Midbrain (tissue), 1 donor: ENCODE measurements around the gene GATA6.

Experiments used
- DNase-seq: peaks from one replicate; lab custom pipeline; 2025; lab: John Stamatoyannopoulos, UW

Gene GATA6

DNA sequence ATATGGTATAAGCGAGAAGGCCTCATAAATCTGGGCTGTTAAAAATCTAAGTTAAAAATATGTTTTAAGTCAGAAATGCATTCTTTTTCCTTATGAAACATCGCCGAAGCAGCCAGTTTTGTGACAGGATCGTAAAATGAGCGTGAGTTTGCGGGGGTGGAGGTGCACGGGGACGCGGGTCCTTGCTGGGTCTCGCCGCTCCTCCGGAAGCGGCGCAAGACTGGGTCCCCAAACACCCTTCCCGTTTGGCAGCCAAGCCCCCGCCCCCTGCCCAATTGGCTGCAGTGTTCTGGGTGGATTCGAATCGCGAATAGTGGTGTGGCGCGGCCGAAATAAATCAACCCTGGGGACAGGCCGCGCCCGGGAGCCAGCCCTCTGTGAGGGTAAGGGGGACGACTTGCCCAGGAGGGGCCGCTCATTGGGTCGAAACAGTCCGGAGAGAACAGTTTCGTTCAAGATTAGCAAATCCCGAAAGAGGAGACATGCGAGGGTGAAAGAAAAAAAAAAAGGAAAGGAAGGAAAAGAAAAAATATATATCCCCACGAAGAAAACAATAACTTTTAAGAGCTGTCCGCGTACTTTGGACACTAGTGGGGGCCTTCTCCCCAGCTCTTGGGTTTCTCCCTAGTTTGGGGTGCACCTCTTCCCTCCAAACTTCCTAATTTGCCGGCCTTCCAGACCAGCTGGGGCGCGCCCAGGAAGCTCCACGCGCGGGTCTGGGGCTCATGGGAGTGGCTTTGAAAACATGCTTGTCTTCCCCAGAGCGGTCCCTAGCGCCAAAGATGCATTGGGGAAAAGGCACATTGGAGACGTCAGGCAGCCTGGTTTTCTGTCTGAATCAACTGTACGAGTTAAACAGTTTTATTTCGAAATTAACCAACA is 3.1 kb upstream of the GATA6 start:
- DNase-seq = no peak

- DNase-seq = no peak
Observed at GRCh38 chr18:22167091-22167470, 2.3 kb upstream of the GATA6 start.

- DNase-seq = no peak
Observed at GRCh38 chr18:22167471-22168241, 1.7 kb upstream of the GATA6 start.

GRCh38 chr18:22168360-22168921 is 948 bp upstream of the GATA6 start:
- DNase-seq = no peak

DNA sequence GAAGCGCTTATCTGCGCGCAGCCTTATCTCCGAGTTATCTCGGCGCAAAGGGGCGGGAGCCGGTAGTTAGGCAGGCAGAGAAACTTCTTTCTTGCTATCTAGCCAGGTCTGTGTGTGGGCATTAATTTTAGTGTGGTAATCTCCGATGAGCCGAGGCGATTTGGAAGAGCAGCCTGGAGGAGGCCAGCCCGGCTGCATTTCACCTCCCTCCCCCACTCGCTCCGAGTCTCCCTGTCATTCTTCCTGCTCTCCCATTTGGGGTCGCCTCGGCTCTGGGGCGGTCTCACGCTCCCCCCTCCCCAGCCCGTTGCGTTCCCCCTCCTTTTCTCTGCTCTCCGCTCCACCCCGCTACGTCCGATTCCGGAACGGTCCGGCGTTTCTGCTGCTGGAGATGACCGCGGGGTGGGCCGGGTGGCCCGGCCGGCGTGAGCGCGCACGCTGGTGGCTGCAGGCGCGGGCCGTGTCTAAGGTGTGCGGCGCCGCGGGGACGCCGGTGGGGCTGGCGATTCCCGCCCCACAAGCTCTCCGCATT is 566 bp downstream of the GATA6 start:
- DNase-seq = no peak

- DNase-seq = no peak
Observed at GRCh38 chr18:22170421-22171257, 1.2 kb downstream of the GATA6 start.

DNA sequence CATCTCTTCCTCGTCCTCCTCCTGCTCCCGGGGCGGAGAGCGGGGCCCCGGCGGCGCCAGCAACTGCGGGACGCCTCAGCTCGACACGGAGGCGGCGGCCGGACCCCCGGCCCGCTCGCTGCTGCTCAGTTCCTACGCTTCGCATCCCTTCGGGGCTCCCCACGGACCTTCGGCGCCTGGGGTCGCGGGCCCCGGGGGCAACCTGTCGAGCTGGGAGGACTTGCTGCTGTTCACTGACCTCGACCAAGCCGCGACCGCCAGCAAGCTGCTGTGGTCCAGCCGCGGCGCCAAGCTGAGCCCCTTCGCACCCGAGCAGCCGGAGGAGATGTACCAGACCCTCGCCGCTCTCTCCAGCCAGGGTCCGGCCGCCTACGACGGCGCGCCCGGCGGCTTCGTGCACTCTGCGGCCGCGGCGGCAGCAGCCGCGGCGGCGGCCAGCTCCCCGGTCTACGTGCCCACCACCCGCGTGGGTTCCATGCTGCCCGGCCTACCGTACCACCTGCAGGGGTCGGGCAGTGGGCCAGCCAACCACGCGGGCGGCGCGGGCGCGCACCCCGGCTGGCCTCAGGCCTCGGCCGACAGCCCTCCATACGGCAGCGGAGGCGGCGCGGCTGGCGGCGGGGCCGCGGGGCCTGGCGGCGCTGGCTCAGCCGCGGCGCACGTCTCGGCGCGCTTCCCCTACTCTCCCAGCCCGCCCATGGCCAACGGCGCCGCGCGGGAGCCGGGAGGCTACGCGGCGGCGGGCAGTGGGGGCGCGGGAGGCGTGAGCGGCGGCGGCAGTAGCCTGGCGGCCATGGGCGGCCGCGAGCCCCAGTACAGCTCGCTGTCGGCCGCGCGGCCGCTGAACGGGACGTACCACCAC is 2.1 kb downstream of the GATA6 start:
- no peak for DNase-seq

DNA sequence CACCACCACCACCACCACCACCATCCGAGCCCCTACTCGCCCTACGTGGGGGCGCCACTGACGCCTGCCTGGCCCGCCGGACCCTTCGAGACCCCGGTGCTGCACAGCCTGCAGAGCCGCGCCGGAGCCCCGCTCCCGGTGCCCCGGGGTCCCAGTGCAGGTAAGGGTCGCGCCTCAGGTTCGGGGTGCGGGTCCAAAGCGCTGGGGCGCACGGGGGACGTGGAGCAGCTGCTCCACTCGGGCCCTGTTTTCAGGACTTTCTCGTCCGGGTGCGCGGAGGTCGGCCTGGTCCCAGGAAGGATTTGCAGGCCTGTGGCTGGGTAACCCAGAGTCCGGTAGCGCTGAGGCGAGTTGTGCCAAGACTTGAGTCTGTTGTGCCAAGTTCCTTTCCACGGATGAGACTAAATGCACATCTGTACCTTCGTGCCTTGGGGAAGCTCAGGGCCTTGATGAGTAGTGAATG is 2.8 kb downstream of the GATA6 start:
- no peak for DNase-seq

DNA sequence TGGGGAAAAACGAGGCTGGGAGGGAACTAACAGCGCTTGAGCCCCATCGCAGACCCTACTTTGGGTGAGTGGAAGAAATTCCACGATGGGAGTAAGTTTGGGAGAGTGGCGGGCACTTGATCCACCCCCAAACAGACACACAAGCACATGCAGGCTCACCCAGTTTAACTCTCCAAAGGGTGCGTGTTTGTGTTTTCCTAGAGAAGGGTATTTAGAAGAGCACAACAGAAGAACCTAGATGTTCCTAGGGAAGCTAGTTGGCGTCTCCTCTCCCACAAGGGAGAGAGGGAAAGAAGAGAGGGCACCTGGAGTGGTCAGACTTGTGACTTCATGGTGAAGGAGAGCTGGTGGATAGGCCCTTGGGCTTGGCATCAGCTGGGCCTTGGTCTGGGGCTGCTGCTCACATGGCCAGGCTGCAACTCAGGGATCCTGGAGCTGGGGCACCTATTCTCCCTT is 3.2 kb downstream of the GATA6 start:
- DNase-seq = no peak

- no peak for DNase-seq
Observed at GRCh38 chr18:22173221-22173927, 4.0 kb downstream of the GATA6 start.

DNA sequence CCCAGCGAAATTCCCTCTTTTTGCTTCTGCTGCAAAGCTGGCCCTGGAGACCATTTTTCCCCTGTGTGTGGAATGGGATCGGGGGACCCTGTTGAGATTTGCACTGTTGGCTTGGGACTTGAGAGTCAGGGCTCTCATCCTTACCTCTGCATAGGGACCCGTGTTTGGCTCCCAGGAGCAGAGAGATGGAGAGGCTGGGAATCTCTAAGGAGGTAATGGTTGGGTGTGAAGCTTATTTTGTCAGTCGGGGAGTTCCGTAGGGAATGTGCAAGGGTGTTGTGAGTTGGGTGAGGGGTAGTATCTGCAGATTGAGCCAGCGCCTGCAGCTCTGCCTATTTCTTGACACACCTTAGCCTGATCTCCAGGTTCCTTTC is 4.5 kb downstream of the GATA6 start:
- DNase-seq = no peak

DNA sequence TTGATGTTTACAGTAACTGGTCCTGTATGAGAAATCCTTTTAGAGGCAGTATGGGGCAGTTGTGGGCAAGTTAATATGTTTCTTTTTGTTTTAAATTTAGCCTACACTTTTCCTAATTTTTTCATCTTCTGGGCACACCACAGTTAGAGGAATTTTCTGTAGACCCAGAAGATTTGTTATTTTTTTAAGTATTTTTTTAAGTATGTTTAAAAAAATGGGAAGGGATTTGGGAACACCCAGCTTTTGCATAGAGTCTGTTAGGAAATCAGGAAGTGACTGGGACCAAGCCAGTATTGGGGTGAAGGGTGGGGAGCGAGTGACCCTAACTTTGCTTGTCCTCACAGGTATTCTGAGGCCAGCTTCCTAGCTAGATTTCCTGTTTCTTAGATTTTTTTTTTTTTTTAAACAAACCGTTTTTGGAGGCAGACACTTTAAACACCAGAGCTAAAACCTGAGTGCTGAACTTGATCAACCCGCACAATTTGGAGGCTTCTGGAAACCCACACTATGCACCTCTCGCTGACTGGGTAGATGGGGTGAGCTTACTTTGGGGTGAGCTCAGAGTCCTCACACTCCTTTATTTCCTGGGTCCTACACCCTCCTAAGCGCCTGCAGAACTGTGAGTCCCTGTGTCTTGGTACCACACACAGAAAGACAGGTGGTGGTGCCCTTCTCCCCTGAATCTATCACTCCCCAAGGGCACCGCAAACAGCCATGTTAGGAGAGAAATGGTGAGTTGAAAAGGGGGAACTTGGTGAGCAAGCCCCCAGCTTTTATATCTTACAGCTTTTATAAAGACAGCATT is 5.2 kb downstream of the GATA6 start:
- no peak for DNase-seq

DNA sequence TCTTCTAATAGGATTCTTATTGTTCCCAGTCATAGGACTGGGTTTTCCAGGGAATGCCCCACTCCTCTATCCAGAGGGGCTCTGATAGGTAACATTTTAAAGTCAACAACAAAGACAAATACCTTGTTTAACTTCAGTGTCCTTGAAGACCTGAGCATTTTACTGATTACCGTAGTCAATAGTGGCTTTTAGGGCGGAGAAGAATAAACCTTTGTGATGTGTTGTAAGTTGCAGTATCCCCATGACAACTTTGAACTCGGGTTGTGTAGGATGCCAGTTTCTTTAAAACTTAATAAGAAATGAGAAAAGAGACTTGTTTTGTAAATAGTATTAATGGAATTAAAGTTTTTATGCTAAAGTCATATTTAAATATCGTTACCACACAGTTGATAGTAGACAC is 6.0 kb downstream of the GATA6 start:
- DNase-seq = no peak

DNA sequence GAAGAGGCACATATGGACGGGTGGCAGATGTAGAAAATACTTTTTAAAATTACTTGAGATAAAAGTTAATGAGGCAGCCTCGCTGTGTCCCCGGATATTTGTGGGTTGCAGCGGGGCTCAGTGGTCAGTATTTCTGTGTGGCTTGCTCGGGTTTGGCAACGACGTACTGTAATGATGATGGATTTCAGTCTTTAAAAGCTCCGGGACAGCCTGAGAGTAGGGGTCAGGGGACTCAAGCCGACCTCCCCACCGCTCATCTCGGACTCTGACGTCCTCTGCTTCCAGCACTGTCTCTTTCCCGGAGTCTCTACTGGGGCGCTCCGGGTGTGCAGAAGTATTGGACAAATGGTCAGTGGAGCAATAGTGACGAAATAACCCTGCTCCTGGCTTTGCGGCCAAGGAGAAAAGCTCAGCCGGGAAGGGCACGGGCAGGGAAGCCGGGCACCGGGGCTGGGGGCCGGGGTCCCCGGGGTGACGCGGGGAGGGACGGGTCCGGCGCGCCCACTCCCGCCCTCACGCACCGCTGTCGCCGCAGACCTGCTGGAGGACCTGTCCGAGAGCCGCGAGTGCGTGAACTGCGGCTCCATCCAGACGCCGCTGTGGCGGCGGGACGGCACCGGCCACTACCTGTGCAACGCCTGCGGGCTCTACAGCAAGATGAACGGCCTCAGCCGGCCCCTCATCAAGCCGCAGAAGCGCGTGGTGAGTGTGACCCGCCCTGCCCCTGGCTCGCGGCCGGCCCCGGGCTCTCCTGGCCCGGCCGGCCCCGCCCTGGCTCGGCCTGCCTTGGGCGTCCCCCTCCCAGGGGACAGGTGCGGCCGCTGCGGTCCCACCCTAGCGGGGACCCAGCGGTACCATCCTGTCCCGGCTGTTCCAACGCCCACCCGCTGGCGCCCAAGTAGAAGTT is 7.3 kb downstream of the GATA6 start:
- no peak for DNase-seq

DNA sequence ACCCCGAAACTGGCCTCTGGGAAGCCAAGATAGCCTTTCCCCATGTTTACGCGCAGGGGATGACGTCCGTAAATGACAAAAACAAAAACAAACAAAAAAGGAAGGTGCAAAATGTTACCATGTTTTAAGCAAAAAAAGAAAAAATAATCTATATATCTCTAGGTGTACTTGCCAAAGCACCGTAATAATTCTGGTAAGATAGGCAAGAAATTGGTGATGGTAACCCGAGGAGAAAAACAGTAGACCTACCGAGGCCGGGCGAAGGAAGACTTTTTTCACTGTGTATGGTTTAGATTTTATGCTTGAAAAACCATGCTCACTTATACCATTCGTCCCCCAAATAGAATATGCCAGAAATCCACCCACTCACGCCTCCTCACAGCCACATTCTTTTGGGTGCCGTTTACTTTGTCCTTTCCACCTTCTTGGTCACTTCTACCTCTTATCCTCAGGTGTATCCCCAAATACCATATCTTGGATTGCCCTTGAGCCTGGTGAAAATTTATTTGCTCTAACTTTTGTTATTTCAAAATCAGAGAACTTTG is 8.0 kb downstream of the GATA6 start:
- no peak for DNase-seq

DNA sequence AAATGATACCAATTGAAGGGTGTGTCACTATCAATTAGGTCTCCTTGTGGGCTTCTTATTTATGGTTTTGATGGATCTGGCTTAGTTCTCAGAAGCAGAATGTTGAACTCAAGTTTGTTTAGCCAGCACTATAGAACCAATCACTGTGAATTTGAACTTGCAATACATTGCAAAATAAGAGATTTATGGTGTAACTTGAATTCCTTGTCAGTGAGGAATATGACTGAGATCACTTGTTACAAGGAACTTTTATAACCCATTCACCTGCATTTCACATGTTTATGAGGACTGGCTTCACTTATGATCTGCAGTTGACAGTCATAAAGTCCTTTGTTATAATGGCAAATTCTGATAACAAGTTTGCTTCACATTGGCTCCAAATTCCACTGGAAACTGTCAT is 9.8 kb downstream of the GATA6 start:
- no peak for DNase-seq

DNA sequence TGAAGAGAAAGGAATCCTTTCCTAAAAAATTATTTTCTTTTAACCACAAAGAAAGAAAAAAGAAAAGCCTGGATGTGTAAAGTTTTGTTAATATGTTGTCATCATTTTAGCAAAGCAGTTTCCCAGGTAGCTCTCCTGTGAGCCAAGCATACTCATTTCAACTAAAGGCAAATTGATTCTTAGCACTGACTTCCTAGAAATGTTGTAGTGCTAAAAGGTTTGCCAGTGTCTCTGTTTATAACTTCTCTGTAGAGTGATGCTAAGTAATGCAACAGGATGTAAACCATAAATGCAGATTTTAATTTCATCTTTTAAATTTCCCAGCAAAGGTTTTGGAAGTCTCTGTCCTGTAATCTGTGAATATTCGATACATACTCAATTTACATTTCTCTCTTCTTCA is 10.2 kb downstream of the GATA6 start:
- DNase-seq = no peak

DNA sequence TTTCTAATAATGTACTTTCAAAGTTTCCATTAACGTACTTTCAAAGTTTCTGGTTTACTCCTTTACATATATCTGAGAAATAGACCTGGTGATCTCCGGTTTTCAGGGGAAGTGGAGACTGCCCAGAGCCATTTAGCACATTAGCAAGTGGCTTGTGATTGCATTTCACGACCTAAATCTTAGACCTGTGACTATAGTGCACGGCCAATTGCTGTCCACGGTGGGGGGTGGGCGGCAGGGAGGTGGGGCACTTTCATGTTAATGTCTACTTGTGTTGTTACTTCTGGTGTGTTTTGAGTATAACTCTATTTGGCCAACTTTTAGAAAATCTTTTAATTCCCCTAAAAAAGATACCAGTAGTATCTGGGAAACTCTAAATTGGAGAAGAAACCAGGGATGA is 11.3 kb downstream of the GATA6 start:
- no peak for DNase-seq
